NCI-H2171 (cell line): Measurements from ENCODE around the gene CCDC88C.
"Not testable (repeated sequence)": the region's sequence is repeated elsewhere in the genome, so short reads cannot be mapped to it uniquely, and the experiment has no call there.

Source experiments
- DNase-seq: peaks from one replicate; lab custom pipeline; 2025; lab: John Stamatoyannopoulos, UW

The CCDC88C gene

GRCh38 chr14:91249841-91250616 is 167.6 kb downstream of the CCDC88C start:
- peak; percentile 69 for DNase-seq

GRCh38 chr14:91246051-91246852 is 171.4 kb downstream of the CCDC88C start:
- DNase-seq, result peak; percentile 69

GRCh38 chr14:91245616-91246015 is 172.0 kb downstream of the CCDC88C start:
- DNase-seq, result not testable (repeated sequence)

GRCh38 chr14:91245029-91245428 is 172.6 kb downstream of the CCDC88C start:
- DNase-seq, result no peak

- DNase-seq, result peak; percentile 71
Observed at GRCh38 chr14:91244501-91244901, 173.1 kb downstream of the CCDC88C start, which contains the start of gene GPR68. Gene GPR68 (minus strand): TSS chr14:91244704. CDS start chr14:91235050, 9,654 bp downstream.

GRCh38 chr14:91243074-91243471 is 174.5 kb downstream of the CCDC88C start:
- no peak for DNase-seq

- DNase-seq, result no peak
Observed at GRCh38 chr14:91242635-91243034, 175.0 kb downstream of the CCDC88C start.

- DNase-seq, result no peak
Observed at GRCh38 chr14:91241863-91242262, 175.8 kb downstream of the CCDC88C start.

- DNase-seq, result no peak
Observed at GRCh38 chr14:91238661-91239060, 179.0 kb downstream of the CCDC88C start.

- no peak for DNase-seq
Observed at GRCh38 chr14:91238085-91238484, 179.5 kb downstream of the CCDC88C start.

- no peak for DNase-seq
Observed at GRCh38 chr14:91237219-91237618, 180.4 kb downstream of the CCDC88C start.

- no peak for DNase-seq
Observed at GRCh38 chr14:91235841-91236240, 181.8 kb downstream of the CCDC88C start.

GRCh38 chr14:91234791-91235114 is 182.9 kb downstream of the CCDC88C start:
- DNase-seq, result no peak

GRCh38 chr14:91233936-91234790 is 183.5 kb downstream of the CCDC88C start:
- no peak for DNase-seq

GRCh38 chr14:91232603-91233002 is 185.0 kb downstream of the CCDC88C start:
- DNase-seq, result no peak

- no peak for DNase-seq
Observed at GRCh38 chr14:91232052-91232451, 185.6 kb downstream of the CCDC88C start.

GRCh38 chr14:91231446-91231845 is 186.2 kb downstream of the CCDC88C start:
- no peak for DNase-seq

- no peak for DNase-seq
Observed at GRCh38 chr14:91230397-91231035, 187.1 kb downstream of the CCDC88C start.

- DNase-seq, result no peak
Observed at GRCh38 chr14:91229743-91230200, 187.8 kb downstream of the CCDC88C start.

GRCh38 chr14:91229005-91229382 is 188.6 kb downstream of the CCDC88C start:
- DNase-seq, result no peak

GRCh38 chr14:91228112-91229004 is 189.3 kb downstream of the CCDC88C start:
- DNase-seq, result no peak
